ENCODE measurements around the gene CFAP45.
A peak's percentile ranks its signal among the peaks of the same experiment; 100 is the strongest.

CFAP45 gene

GRCh38 chr1:159854693-159855192 lies 45.2 kb downstream of the CFAP45 start:
- peak in 48 of 51 donors; percentile 15 to 87 (median 62) for DNase-seq

GRCh38 chr1:159854116-159854692 lies 45.8 kb downstream of the CFAP45 start:
- peak in 49 of 51 donors; percentile 11 to 80 (median 50) for DNase-seq

GRCh38 chr1:159853417-159854115 lies 46.4 kb downstream of the CFAP45 start:
- DNase-seq, result peak in 1 of 51 donors; percentile 47

- DNase-seq, result no peak
Measured at GRCh38 chr1:159851407-159851806, 48.6 kb downstream of the CFAP45 start.

- no peak for DNase-seq
Measured at GRCh38 chr1:159849626-159850366, 50.2 kb downstream of the CFAP45 start.

GRCh38 chr1:159848326-159848725 lies 51.6 kb downstream of the CFAP45 start:
- no peak for DNase-seq

GRCh38 chr1:159847231-159847630 lies 52.7 kb downstream of the CFAP45 start:
- no peak for DNase-seq

- no peak for DNase-seq
Measured at GRCh38 chr1:159845751-159846629, 54.0 kb downstream of the CFAP45 start.

GRCh38 chr1:159843459-159843858 lies 56.5 kb downstream of the CFAP45 start:
- no peak for DNase-seq

- DNase-seq, result no peak
Measured at GRCh38 chr1:159841749-159842148, 58.2 kb downstream of the CFAP45 start.

- DNase-seq, result no peak
Measured at GRCh38 chr1:159839116-159839849, 60.7 kb downstream of the CFAP45 start.

GRCh38 chr1:159838715-159839114 lies 61.2 kb downstream of the CFAP45 start:
- DNase-seq, result no peak

- no peak for DNase-seq
Measured at GRCh38 chr1:159835862-159836525, 64.0 kb downstream of the CFAP45 start.

- DNase-seq, result no peak
Measured at GRCh38 chr1:159835356-159835755, 64.6 kb downstream of the CFAP45 start.

- DNase-seq, result no peak
Measured at GRCh38 chr1:159832309-159832708, 67.7 kb downstream of the CFAP45 start.

GRCh38 chr1:159831412-159832141 lies 68.4 kb downstream of the CFAP45 start:
- DNase-seq, result peak in 1 of 51 donors; percentile 11

- no peak for DNase-seq
Measured at GRCh38 chr1:159830722-159831121, 69.2 kb downstream of the CFAP45 start.

- DNase-seq, result no peak
Measured at GRCh38 chr1:159829822-159830465, 70.0 kb downstream of the CFAP45 start.

- peak in 20 of 51 donors; percentile 3 to 37 (median 14) for DNase-seq
Measured at GRCh38 chr1:159829273-159829634, 70.7 kb downstream of the CFAP45 start.
